ENCODE data around the gene COG3.
"Not testable (repeated sequence)": the region's sequence is repeated elsewhere in the genome, so short reads cannot be mapped to it uniquely, and the experiment has no call there.

The COG3 gene, protein sequence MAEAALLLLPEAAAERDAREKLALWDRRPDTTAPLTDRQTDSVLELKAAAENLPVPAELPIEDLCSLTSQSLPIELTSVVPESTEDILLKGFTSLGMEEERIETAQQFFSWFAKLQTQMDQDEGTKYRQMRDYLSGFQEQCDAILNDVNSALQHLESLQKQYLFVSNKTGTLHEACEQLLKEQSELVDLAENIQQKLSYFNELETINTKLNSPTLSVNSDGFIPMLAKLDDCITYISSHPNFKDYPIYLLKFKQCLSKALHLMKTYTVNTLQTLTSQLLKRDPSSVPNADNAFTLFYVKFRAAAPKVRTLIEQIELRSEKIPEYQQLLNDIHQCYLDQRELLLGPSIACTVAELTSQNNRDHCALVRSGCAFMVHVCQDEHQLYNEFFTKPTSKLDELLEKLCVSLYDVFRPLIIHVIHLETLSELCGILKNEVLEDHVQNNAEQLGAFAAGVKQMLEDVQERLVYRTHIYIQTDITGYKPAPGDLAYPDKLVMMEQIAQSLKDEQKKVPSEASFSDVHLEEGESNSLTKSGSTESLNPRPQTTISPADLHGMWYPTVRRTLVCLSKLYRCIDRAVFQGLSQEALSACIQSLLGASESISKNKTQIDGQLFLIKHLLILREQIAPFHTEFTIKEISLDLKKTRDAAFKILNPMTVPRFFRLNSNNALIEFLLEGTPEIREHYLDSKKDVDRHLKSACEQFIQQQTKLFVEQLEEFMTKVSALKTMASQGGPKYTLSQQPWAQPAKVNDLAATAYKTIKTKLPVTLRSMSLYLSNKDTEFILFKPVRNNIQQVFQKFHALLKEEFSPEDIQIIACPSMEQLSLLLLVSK

GRCh38 chr13:45464687-45465453, at the start of gene COG3:
Gene COG3, plus strand, starts transcription at chr13:45464939. Its CDS starts 98 bp downstream, at chr13:45465037.
- DNase-seq, result peak; percentile 82 to 95

DNA sequence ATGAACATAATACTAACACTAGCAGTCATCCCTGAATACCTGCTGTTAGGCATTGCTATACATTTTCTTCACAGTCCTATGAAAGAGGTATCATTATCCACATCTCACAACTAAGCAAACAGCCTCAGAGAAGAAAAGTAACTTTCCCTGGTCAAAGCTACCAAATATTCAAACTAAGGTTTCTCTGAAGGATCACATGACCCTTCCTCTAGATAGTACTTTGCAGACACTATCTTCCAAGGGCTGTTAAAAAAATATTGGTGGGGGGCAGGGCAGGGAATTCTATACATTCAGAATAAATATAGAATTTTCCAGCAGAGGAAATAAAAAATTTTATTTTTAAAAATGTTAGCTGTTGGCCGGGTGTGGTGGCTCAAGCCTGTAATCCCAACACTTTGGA, 49.6 kb upstream of the COG3 start:
- no peak for DNase-seq

- no peak for DNase-seq
Observed at GRCh38 chr13:45416516-45417128, 48.1 kb upstream of the COG3 start.

DNA sequence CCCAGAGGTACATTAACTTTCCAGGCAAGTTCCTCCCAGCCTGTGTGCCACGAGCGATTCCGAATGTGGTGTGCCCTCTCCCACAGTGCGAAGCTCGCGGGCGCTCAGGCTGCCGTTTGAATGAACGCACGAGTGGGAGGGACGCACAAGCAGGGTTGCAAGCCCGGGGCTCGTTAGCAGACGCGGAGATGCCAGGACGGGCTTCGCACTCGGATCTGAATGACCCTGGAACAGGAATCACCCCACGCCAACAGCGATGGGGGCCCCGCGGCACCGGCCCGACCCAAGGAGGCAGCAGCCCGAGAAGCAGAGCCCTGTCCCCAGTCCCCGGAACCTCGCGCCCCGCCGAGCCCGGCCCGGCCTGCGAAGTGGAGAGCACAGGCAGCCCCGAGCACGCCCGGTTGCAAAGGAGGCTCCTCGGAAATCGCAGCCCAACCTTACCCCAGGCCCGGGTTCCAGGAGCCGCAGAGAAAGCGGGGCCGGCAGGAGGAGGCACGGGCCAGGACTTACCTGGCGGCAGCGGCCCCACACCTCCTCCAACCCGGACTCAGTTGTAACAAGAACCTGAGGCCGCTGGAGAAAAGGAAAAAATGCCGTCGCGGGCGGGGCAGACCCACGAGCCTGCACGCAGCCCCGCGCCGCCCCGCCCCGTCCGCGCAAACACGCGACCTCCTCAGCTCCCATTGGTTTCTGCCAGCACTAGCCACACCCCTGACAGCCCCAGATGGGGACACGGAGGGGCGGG, 46.8 kb upstream of the COG3 start, which contains the start of gene SLC25A30:
TSS of gene SLC25A30 (minus strand) at position 584 of the 745 bp plus-strand sequence. CDS start 6,948 bp downstream, outside the sequence.
- DNase-seq, result peak; percentile 82 to 91

DNA sequence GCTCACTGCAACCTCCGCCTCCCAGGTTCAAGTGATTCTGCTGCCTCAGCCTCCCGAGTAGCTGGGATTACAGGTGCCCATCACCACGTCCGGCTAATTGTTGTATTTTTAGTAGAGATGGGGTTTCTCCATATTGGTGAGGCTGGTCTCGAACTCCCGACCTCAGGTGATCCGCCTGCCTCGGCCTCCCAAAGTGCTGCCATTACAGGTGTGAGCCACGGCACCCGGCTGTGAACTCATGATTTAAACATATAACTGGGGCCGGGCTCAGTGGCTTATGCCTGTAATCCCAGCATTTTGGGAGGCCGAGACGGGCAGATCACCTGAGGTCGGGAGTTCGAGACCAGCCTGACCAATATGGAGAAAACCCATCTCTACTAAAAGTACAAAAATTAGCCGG, 45.4 kb upstream of the COG3 start:
- DNase-seq, result not testable (repeated sequence)

DNA sequence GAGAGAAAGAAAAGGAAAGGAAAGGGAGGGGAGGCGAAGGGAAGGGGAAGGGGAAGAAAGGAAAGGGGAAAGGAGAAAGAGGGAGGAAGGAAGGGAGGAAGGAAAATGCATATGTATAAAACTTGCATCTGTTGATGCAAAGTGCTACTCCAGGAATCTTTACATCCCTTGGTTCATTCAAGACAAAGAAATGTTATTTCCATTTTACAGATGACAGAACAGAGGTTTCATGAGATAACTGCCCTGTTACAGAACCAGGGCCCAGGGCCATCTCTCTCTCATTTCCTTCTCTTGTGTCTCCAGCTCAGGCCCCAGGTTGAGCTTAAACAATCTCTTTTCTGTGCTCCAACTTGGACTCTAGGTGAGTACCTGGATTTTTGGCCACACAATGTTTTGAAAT, 44.8 kb upstream of the COG3 start:
- DNase-seq, result no peak

- no peak for DNase-seq
Observed at GRCh38 chr13:45422731-45423292, 41.9 kb upstream of the COG3 start.

DNA sequence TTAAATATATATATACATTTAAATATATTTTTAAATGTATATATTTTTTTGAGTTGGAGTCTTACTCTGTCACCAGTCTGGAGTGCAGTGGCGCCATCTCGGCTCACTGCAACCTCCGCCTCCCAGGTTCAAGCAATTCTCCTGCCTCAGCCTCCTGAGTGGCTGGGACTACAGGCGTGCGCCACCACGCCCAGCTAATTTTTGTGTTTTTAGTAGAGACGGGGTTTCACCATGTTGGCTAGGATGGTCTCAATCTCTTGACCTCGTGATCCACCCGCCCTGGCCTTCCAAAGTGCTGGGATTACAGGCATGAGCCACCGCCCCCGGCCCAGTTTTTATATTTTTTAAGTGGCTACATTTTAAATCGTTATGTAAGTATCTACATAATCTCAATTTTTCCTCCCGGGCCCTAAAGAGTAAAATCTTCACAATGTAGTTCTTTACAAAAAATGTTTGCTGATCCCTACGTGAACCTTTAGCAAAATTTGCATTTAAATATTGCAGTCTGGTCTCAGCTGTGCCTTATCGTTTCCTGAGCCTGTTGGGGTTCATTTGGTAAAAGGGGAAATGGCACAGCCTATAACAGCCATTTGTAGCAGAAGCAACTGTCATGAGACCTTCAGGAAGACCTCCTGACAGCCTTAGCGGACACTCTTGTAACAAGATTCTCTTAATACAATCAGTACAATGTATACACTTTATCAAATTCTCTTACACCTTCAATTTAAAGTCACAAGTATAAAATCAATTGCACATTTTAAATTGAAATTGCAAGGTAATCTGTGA, 38.5 kb upstream of the COG3 start:
- not testable (repeated sequence) for DNase-seq

GRCh38 chr13:45432737-45433380, 31.9 kb upstream of the COG3 start:
- DNase-seq, result no peak

DNA sequence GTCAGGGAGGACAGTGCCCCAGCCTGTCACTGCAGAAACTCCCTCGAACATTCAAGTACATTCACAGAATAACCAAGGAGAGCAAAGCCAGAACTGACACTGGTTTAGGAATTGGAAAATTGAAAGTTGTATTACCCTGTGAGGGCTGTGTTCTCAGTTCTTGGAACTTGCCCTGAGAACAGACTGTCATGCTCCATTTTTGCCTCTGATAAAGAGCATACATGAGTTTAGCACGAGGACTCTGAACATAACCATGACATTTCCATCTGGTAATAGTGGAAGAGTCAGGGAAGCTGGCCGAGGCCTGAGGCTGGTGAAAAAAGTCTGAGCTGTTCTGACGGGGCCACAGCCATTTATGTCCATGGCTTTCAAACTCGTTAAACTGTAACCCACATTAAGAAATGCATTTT, 31.4 kb upstream of the COG3 start:
- no peak for DNase-seq

DNA sequence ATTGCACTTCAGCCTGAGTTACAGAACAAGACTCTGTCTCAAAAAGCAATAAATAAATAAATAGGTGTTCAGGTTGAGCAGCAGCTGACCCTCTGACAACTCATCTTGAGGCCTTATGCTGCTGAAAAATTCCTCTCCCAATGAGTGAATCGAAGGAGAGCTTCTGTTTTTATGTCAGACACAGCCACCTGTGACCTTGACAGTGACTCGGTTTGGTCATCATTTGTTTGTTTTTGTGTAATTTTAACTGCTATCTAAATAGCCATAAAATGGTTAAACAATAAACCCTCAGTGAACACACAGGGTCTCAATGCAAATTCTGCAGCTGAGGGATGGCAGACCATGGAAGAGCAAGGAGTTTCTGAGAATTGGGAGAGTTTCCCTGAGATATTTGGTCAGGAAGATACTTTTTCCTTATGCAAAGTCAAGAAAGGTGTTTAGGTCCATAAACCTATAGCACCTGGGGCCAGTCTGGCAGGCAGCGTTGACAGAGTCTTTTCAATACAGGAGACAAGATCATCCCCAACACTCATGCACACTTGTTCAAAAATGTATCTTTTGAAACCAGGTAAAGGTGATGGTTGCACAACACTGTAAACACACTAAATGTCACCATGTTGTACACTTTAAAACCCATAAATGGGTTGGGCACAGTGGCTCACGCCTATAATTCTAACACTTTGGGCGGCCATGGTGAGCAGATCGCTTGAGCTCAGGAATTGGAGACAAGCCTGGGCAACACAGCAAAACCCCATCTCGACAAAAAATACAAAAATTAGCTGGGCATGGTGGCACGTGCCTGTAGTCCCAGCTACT, 30.0 kb upstream of the COG3 start:
- DNase-seq, result no peak

DNA sequence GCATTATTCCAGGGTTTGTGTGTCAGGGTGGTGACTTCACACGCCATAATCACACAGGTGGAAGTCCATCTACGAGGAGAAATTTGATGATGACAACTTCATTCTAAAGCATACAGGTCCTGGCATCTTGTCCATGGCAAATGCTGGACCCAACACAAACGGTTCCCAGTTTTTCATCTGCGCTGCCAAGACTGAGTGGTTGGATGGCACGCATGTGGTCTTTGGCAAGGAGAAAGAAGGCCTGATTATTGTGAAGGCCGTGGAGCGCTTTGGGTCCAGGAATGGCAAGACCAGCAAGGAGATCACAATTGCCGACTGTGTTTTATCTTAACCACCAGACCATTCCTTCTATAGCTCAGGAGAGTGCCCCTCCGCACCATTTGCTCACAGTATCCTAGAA, 28.4 kb upstream of the COG3 start:
- DNase-seq, result no peak

GRCh38 chr13:45436953-45437352, 27.8 kb upstream of the COG3 start:
- DNase-seq, result no peak

DNA sequence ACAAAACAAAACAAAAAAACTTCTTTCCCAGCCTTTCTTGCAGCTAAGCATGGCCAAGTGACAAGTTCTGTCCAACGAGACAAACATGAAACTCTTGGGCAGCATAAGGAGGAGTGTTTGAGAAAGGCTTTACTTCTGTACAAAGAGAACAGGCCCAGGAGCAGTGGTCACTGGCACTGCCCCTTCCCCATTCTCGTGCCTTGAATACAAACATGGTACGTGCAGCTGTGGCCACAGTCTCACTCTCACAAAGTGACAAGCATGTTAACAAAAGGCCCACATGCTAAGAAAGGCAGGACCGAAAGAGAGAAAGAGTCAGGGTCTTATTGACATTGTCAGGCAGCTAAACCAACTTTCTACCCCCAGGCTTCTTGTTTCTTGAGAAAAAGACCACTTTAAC, 26.8 kb upstream of the COG3 start:
- DNase-seq, result no peak

DNA sequence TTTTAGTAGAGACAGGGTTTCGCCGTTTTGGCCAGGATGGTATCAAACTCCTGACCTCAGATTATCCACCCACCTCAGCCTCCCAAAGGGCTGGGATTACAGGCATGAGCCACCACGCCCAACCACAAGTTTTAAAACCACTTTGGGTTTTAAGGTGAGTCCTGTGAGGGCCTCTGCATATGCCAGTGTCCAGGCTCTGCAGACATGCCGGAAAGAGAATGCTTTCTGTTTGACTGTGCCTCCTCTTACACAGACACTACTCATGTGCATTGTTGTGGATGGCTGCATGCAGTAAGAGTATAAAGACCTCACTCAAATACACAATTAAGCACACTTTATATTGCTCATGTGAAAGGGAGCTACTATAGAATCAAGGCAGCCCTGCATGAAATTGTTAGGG, 25.7 kb upstream of the COG3 start:
- no peak for DNase-seq

GRCh38 chr13:45439781-45440462, 24.8 kb upstream of the COG3 start:
- DNase-seq, result no peak

DNA sequence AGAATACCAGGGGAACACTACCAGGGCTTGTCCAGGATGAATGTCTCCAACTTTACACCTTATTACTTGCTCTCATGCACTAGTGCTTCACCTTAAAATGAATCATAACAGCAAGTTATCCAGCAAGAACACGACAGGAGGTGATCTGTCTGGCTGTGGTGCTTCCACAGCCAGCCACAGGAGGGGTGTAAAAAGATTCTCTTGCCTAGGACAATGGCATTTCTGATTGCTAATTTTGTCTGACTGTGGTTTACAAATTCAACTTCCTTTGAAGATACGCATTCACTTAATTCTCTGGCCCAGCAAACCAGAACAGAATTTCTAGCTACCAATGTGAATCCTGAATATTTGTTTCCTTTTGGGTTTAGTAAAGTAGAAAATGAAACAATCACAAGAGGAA, 23.1 kb upstream of the COG3 start:
- DNase-seq, result no peak

GRCh38 chr13:45445053-45445452, 19.7 kb upstream of the COG3 start:
- no peak for DNase-seq

GRCh38 chr13:45446181-45446580, 18.6 kb upstream of the COG3 start:
- DNase-seq, result no peak

Measured in NCI-H446 (cell line).